GM20000 (cell line): ENCODE data around the gene PDP2.
"Not testable (repeated sequence)": the region's sequence is repeated elsewhere in the genome, so short reads cannot be mapped to it uniquely, and the experiment has no call there.

Experiments used
- DNase-seq: peaks from one replicate; pipeline ENCODE4 v3.0.0; 2012; ENCODE audit warnings: low spot score
- CTCF ChIP-seq: IDR thresholded peaks from 2 replicates; pipeline ENCODE4 v1.5.1; 2012; ENCODE audit warnings: mild to moderate bottlenecking, control low read depth; ENCODE audit errors: extremely low read depth, missing control alignments

PDP2 gene

GRCh38 chr16:66894055-66894454 lies 13.7 kb downstream of the PDP2 start:
- no peak for DNase-seq
- no peak for TF ChIP-seq CTCF

GRCh38 chr16:66894948-66895688 lies 14.8 kb downstream of the PDP2 start:
- DNase-seq = peak; percentile 72
- peak; percentile 61 for TF ChIP-seq CTCF

GRCh38 chr16:66895689-66895979 lies 15.3 kb downstream of the PDP2 start:
- TF ChIP-seq CTCF = no peak
- DNase-seq = no peak

- no peak for TF ChIP-seq CTCF
- no peak for DNase-seq
Measured at GRCh38 chr16:66895999-66896398, 15.7 kb downstream of the PDP2 start.

GRCh38 chr16:66896682-66897081 lies 16.4 kb downstream of the PDP2 start:
- not testable (repeated sequence) for DNase-seq

GRCh38 chr16:66898207-66898606 lies 17.9 kb downstream of the PDP2 start:
- DNase-seq = no peak
- no peak for TF ChIP-seq CTCF

- no peak for DNase-seq
- TF ChIP-seq CTCF = no peak
Measured at GRCh38 chr16:66898933-66899309, 18.6 kb downstream of the PDP2 start.

GRCh38 chr16:66899310-66899944 lies 19.1 kb downstream of the PDP2 start:
- TF ChIP-seq CTCF = no peak
- DNase-seq = no peak
